GM12891 (cell line): ENCODE results near the gene SNAI3.

Experiments used
- POLR2A ChIP-seq: IDR thresholded peaks from 2 replicates; pipeline ENCODE4 v1.6.1; 2011; ENCODE audit warnings: low read depth, low read length, control low read depth
- POLR2AphosphoS5 ChIP-seq: IDR thresholded peaks from 2 replicates; pipeline ENCODE4 v1.6.1; 2011; ENCODE audit warnings: low read depth, low read length, control low read depth

- TF ChIP-seq POLR2A (no peak), POLR2AphosphoS5 (no peak)
These were observed 30.5 kb downstream of the SNAI3 start for GRCh38 chr16:88655733-88656281.
